ENCODE results near the gene MLLT3. TPM values are rescaled to one million over a fixed set of nuclear protein-coding genes. Genes with fewer than 3 reads are reported as not detected.
"Not testable (repeated sequence)": the region's sequence is repeated elsewhere in the genome, so short reads cannot be mapped to it uniquely, and the experiment has no call there.

The MLLT3 gene
- total and polyA plus RNA-seq, 9 donors: 8.7 to 15.4 (median 13.8) TPM

- H3K27ac ChIP-seq: no peak overlapping the region
- intact Hi-C loops (cut with DNase I): no loop called here
- H3K9me3 ChIP-seq: no peaks in the 10 kb centered on the region
- H3K4me1 ChIP-seq (ENCODE audit: insufficient read depth): peaks cover 2% of the 10 kb centered on the region
- 92 to 95% (median 94%) methylated on average over 2 of the region's 2 CpGs for WGBS, 3 donors
- TF ChIP-seq CTCF (IDR thresholded peaks at IDR 0.05) (no peak), POLR2A (IDR thresholded peaks at IDR 0.05) (no peak), EP300 (IDR thresholded peaks at IDR 0.05) (no peak)
- H3K36me3 ChIP-seq: no peaks in the 10 kb centered on the region
- no peak for DNase-seq
- H3K4me3 ChIP-seq: no peak overlapping the region
- H3K27me3 ChIP-seq: no peaks in the 10 kb centered on the region
These were observed 40.8 kb upstream of the MLLT3 start for GRCh38 chr9:20663133-20663532.

- H3K4me3 ChIP-seq: no peak overlapping the region
- WGBS, 3 donors: 50 to 71% (median 59%) methylated on average over 3 of the region's 3 CpGs
These were observed 39.9 kb upstream of the MLLT3 start for GRCh38 chr9:20662156-20662555.

GRCh38 chr9:20659474-20659967, 37.2 kb upstream of the MLLT3 start:
- intact Hi-C loops (cut with DNase I): no loop called here
- DNase-seq: no peak
- H3K36me3 ChIP-seq: no peaks in the 10 kb centered on the region
- WGBS, 3 donors: 80 to 90% (median 88%) methylated on average over 2 of the region's 2 CpGs
- H3K4me1 ChIP-seq (ENCODE audit: insufficient read depth): peaks cover 2% of the 10 kb centered on the region
- H3K4me3 ChIP-seq: peak overlapping the region; percentile 48
- no peaks in the 10 kb centered on the region for H3K27me3 ChIP-seq
- no peaks in the 10 kb centered on the region for H3K9me3 ChIP-seq
- H3K27ac ChIP-seq: no peak overlapping the region
- TF ChIP-seq EP300 (IDR thresholded peaks at IDR 0.05) (no peak), POLR2A (IDR thresholded peaks at IDR 0.05) (no peak), CTCF (IDR thresholded peaks at IDR 0.05) (no peak)

More at GRCh38 chr9:20662156-20662555, 39.9 kb upstream of the MLLT3 start:
- TF ChIP-seq CTCF (IDR thresholded peaks at IDR 0.05): no peak
- no peak for TF ChIP-seq EP300 (IDR thresholded peaks at IDR 0.05)
- no peak for TF ChIP-seq POLR2A (IDR thresholded peaks at IDR 0.05)
- Histone ChIP-seq H3K4me1 (ENCODE audit: insufficient read depth) (peaks cover 2% of the 10 kb centered on the region), H3K36me3 (no peaks in the 10 kb centered on the region), H3K9me3 (no peaks in the 10 kb centered on the region), H3K27ac (no peak overlapping the region), H3K27me3 (no peaks in the 10 kb centered on the region)
- no peak for DNase-seq
- intact Hi-C loops (cut with DNase I): no loop called here

GRCh38 chr9:20658677-20659473, 36.6 kb upstream of the MLLT3 start:
- TF ChIP-seq CTCF (IDR thresholded peaks at IDR 0.05) (no peak), EP300 (IDR thresholded peaks at IDR 0.05) (no peak), POLR2A (IDR thresholded peaks at IDR 0.05) (no peak)
- intact Hi-C loops (cut with DNase I): no loop called here

GRCh38 chr9:20658246-20658667, 36.0 kb upstream of the MLLT3 start:
- WGBS, 3 donors: 32 to 54% (median 49%) methylated on average over 23 to 27 of the region's 27 CpGs
- H3K4me1 ChIP-seq (ENCODE audit: insufficient read depth); H3K36me3 ChIP-seq; H3K27me3 ChIP-seq; H3K27ac ChIP-seq; intact Hi-C loops (cut with DNase I); H3K9me3 ChIP-seq: not testable (repeated sequence)
- peak in 2 of 5 donors; percentile 37 to 38 for DNase-seq
- H3K4me3 ChIP-seq: peak overlapping the region; percentile 48

More at GRCh38 chr9:20658677-20659473, 36.6 kb upstream of the MLLT3 start:
- 68 to 78% (median 70%) methylated on average over 13 of the region's 13 CpGs for WGBS, 3 donors
- Histone ChIP-seq H3K36me3 (no peaks in the 10 kb centered on the region), H3K27me3 (no peaks in the 10 kb centered on the region), H3K4me3 (peak overlapping the region; percentile 48), H3K9me3 (no peaks in the 10 kb centered on the region), H3K4me1 (ENCODE audit: insufficient read depth) (peaks cover 2% of the 10 kb centered on the region), H3K27ac (no peak overlapping the region)
- DNase-seq: no peak
